ENCODE results near the gene CLEC2L.

Gene CLEC2L

DNA sequence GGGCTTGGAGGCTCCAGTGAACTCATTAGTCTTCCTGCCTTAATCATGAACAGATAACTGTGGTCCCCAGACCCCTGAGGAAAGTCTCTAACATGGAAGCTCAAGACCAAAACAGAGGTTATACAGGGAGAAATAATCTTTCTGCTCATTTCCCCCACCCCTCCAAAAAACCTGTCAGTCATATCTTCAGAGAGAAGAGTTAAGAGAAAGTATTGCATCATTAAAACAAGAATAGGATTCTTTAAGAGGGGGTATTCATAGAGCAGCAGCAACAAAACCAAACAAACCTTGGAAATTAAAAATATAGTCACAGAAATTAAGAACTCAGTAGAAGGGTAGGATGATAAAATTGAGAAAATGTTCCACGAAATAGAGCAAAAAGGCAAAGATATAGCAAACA is 7.6 kb downstream of the CLEC2L start:
- H3K36me3 ChIP-seq (ENCODE audit: low read length), result no peaks in the 10 kb centered on the region
- TF ChIP-seq EZH2phosphoT487 (conservative IDR thresholded peaks at IDR 0.05; ENCODE audit: low read length) (no peak), CTCF (IDR thresholded peaks at IDR 0.05; ENCODE audit: insufficient read depth, low read length, poor library complexity, severe bottlenecking) (no peak)
- no peaks in the 10 kb centered on the region for H3K9me2 ChIP-seq (replicated peaks; ENCODE audit: insufficient read depth, low read length)
- no peak overlapping the region for H3K4me2 ChIP-seq (ENCODE audit: low read depth, low read length, poor library complexity, severe bottlenecking)
- no peaks in the 10 kb centered on the region for H3K79me2 ChIP-seq (ENCODE audit: insufficient read depth, low read length)
- no peak overlapping the region for H3K9ac ChIP-seq (ENCODE audit: low read length)
- H3F3A ChIP-seq (ENCODE audit: insufficient read depth), result no peaks in the 10 kb centered on the region
- no peak overlapping the region for H3K27ac ChIP-seq (ENCODE audit: low read depth, low read length)
- H3K9me3 ChIP-seq (ENCODE audit: insufficient read depth, low read length), result peaks cover 4% of the 10 kb centered on the region; the same call in 1 of the 2 replicates
- H3K27me3 ChIP-seq (ENCODE audit: low read length), result no peaks in the 10 kb centered on the region
- H2AFZ ChIP-seq (ENCODE audit: low read depth, low read length, severe bottlenecking), result no peak overlapping the region
- no peak overlapping the region for H3K4me3 ChIP-seq (ENCODE audit: insufficient read depth, low read length, poor library complexity, severe bottlenecking)
- no peaks in the 10 kb centered on the region for H4K20me1 ChIP-seq (ENCODE audit: low read depth, low read length)

GRCh38 chr7:139532636-139533155 is 9.2 kb downstream of the CLEC2L start:
- Histone ChIP-seq H3K36me3 (ENCODE audit: low read length) (no peaks in the 10 kb centered on the region), H3K9ac (ENCODE audit: low read length) (no peak overlapping the region), H3K9me3 (ENCODE audit: insufficient read depth, low read length) (peaks cover 4% of the 10 kb centered on the region; the same call in 1 of the 2 replicates), H3F3A (ENCODE audit: insufficient read depth) (no peaks in the 10 kb centered on the region), H3K27me3 (ENCODE audit: low read length) (no peaks in the 10 kb centered on the region), H3K79me2 (ENCODE audit: insufficient read depth, low read length) (no peaks in the 10 kb centered on the region), H3K4me3 (ENCODE audit: insufficient read depth, low read length, poor library complexity, severe bottlenecking) (no peak overlapping the region), H2AFZ (ENCODE audit: low read depth, low read length, severe bottlenecking) (no peak overlapping the region), H3K9me2 (replicated peaks; ENCODE audit: insufficient read depth, low read length) (no peaks in the 10 kb centered on the region), H3K27ac (ENCODE audit: low read depth, low read length) (no peak overlapping the region), H4K20me1 (ENCODE audit: low read depth, low read length) (no peaks in the 10 kb centered on the region), H3K4me2 (ENCODE audit: low read depth, low read length, poor library complexity, severe bottlenecking) (no peak overlapping the region)
- TF ChIP-seq CTCF (IDR thresholded peaks at IDR 0.05; ENCODE audit: insufficient read depth, low read length, poor library complexity, severe bottlenecking) (no peak), EZH2phosphoT487 (conservative IDR thresholded peaks at IDR 0.05; ENCODE audit: low read length) (no peak)

DNA sequence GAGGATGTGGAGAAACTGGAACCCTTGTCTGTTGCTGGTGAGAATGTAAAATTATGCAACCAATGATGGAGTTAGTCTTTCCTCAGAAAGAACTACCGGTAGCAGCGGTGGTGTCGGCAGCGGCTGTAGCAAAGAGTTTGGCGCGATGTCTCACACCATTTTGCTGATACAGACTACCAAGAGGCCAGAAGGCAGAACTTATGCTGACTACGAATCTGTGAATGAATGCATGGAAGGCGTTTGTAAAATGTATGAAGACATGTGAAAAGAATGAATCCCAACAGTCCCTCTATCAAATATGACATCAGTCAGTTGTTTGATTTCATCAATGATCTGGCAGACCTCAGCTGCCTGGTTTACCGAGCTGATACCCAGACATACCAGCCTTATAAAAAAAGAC is 10.6 kb downstream of the CLEC2L start:
- Histone ChIP-seq H3K36me3 (ENCODE audit: low read length) (no peaks in the 10 kb centered on the region), H3K79me2 (ENCODE audit: insufficient read depth, low read length) (no peaks in the 10 kb centered on the region), H3K27ac (ENCODE audit: low read depth, low read length) (no peak overlapping the region), H4K20me1 (ENCODE audit: low read depth, low read length) (no peaks in the 10 kb centered on the region), H3F3A (ENCODE audit: insufficient read depth) (no peaks in the 10 kb centered on the region), H3K4me2 (ENCODE audit: low read depth, low read length, poor library complexity, severe bottlenecking) (no peak overlapping the region), H3K9ac (ENCODE audit: low read length) (no peak overlapping the region), H3K9me3 (ENCODE audit: insufficient read depth, low read length) (no peaks in the 10 kb centered on the region), H3K27me3 (ENCODE audit: low read length) (no peaks in the 10 kb centered on the region), H2AFZ (ENCODE audit: low read depth, low read length, severe bottlenecking) (no peak overlapping the region), H3K4me3 (ENCODE audit: insufficient read depth, low read length, poor library complexity, severe bottlenecking) (no peak overlapping the region), H3K9me2 (replicated peaks; ENCODE audit: insufficient read depth, low read length) (no peaks in the 10 kb centered on the region)
- TF ChIP-seq EZH2phosphoT487 (conservative IDR thresholded peaks at IDR 0.05; ENCODE audit: low read length) (no peak), CTCF (IDR thresholded peaks at IDR 0.05; ENCODE audit: insufficient read depth, low read length, poor library complexity, severe bottlenecking) (no peak)
